SJSA1 (cell line): Measurements from ENCODE around the gene ZNF648. TPM values are rescaled to one million over a fixed set of nuclear protein-coding genes. Genes with fewer than 3 reads are reported as not detected.
"Not testable (repeated sequence)": the region's sequence is repeated elsewhere in the genome, so short reads cannot be mapped to it uniquely, and the experiment has no call there.

Source experiments
- DNase-seq, 2 experiments: peaks; one replicate each; pipeline ENCODE4 v3.0.0-alpha.2; 2015 to 2020; ENCODE audit warnings: low spot score in 2 of 2, low read depth in 1 of 2
- H3K27ac ChIP-seq: fragments of 250-450 bp; sonication (Bioruptor Pico); 2 replicates; pipeline ENCODE4 v1.5.1; 2020; ENCODE audit warnings: mild to moderate bottlenecking, moderate library complexity
- H3K27me3 ChIP-seq: fragments of 250-450 bp; sonication (Bioruptor Pico); replicated peaks from 2 replicates; pipeline ENCODE4 v1.5.1; 2020; ENCODE audit warnings: mild to moderate bottlenecking, moderate library complexity
- H3K36me3 ChIP-seq: fragments of 250-450 bp; sonication (Bioruptor Pico); 2 replicates; pipeline ENCODE4 v1.5.1; 2020; ENCODE audit warnings: mild to moderate bottlenecking
- H3K4me1 ChIP-seq: fragments of 250-450 bp; sonication (Bioruptor Pico); replicated peaks from 2 replicates; pipeline ENCODE4 v1.6.1; 2021; ENCODE audit warnings: mild to moderate bottlenecking
- H3K4me3 ChIP-seq: fragments of 250-450 bp; sonication (Bioruptor Pico); 2 replicates; pipeline ENCODE4 v1.5.1; 2020; ENCODE audit warnings: mild to moderate bottlenecking
- H3K9me3 ChIP-seq: fragments of 250-450 bp; sonication (Bioruptor Pico); replicated peaks from 2 replicates; pipeline ENCODE4 v1.5.1; 2020; ENCODE audit warnings: mild to moderate bottlenecking
- total RNA-seq: library from RNA; depleted of rRNA; stranded (reverse); fragments of >200 nt; shearing (Covaris generic); gene quantifications from 2 replicates; pipeline ENCODE4 v1.2.3, GENCODE V29; 2014

The ZNF648 gene
- total RNA-seq, 1 experiment from 2014 or later: not detected

GRCh38 chr1:182060877-182061276 is 635 bp downstream of the ZNF648 start:
- H3K4me1 ChIP-seq: no peaks in the 10 kb centered on the region
- DNase-seq: no peak
- no peaks in the 10 kb centered on the region for H3K9me3 ChIP-seq
- no peaks in the 10 kb centered on the region for H3K36me3 ChIP-seq
- H3K4me3 ChIP-seq: no peak overlapping the region
- no peak overlapping the region for H3K27ac ChIP-seq
- no peaks in the 10 kb centered on the region for H3K27me3 ChIP-seq

GRCh38 chr1:182059936-182060335 is 1.6 kb downstream of the ZNF648 start:
- no peaks in the 10 kb centered on the region for H3K4me1 ChIP-seq
- no peak for DNase-seq
- H3K4me3 ChIP-seq: no peak overlapping the region
- H3K36me3 ChIP-seq: no peaks in the 10 kb centered on the region
- H3K27me3 ChIP-seq: no peaks in the 10 kb centered on the region
- H3K27ac ChIP-seq: no peak overlapping the region
- H3K9me3 ChIP-seq: no peaks in the 10 kb centered on the region

GRCh38 chr1:182056601-182057366 is 4.7 kb downstream of the ZNF648 start:
- no peak overlapping the region for H3K27ac ChIP-seq
- DNase-seq: no peak
- no peaks in the 10 kb centered on the region for H3K4me1 ChIP-seq
- H3K27me3 ChIP-seq: no peaks in the 10 kb centered on the region
- H3K9me3 ChIP-seq: no peaks in the 10 kb centered on the region
- no peak overlapping the region for H3K4me3 ChIP-seq
- H3K36me3 ChIP-seq: no peaks in the 10 kb centered on the region

DNA sequence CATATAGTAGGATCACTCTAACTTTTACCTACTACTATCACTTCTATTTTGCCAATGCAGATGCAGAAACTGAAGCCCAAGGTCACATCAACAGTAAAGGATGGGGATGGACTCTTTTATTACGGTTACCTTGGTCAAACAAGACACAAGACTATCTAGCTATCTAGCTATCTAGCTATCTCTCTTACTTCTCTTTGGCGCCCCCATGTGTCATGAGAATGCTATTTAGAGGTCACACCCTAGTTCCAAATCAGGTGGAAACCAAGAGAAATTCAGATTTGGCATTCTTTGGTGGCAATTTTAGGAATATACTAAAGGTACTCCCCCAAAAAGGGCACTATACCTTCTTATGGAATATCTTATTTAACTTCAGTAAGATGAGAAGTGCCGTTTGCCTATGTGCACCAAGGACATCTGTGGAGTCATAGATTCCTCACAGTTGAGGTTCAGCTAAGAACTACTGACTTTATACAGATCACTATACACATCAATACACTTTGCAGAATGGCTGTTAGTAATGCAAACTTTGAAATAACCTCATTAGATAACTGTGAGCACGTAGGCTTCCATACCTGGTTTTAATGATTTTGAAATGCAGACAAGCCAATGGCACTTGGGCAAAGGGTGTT is 6.7 kb downstream of the ZNF648 start:
- peak in 1 of 2 experiments; percentile 7 for DNase-seq
- no peaks in the 10 kb centered on the region for H3K9me3 ChIP-seq
- H3K36me3 ChIP-seq: no peaks in the 10 kb centered on the region
- H3K4me1 ChIP-seq: no peaks in the 10 kb centered on the region
- H3K27me3 ChIP-seq: no peaks in the 10 kb centered on the region
- H3K4me3 ChIP-seq: no peak overlapping the region
- no peak overlapping the region for H3K27ac ChIP-seq

DNA sequence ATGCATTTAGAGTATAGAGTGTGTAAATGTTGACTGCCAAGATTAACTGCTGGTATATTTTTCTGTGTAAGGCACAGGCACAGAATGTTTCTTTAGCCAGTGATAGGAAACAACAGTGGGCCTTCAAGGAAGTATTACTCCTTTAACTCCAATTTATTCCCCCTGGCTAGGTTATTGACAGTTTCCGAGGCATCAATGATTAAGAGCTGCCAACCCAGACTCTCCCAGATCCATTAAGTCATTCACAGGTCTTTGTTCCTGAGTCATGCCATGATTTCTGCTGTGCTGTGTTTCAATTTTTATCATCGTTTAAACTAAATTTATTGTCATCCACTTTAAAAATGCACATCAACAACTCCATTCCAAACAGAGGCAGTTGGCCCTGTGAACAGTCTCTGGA is 9.2 kb downstream of the ZNF648 start:
- no peak for DNase-seq
- Histone ChIP-seq H3K9me3 (no peaks in the 10 kb centered on the region), H3K4me3 (no peak overlapping the region)

DNA sequence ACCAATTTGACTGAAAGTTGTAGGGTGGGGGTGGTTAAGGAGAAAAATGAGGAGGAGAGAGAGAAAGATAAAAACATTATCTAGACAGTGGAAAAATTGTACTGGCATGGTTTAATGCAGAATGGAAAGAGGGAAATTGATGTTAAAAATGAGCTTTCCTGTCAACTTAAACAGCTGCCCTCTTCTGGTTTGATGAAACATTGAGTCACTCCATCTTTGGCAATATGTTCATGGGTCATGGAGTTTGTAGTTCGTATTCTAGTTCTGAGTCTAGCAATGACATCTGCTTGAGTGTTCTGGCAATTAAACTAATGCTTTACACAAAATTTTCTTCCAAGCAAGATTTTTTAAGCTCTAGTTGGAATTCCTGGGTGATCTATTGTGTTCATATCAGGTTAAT is 9.6 kb downstream of the ZNF648 start:
- no peaks in the 10 kb centered on the region for H3K27me3 ChIP-seq
- H3K27ac ChIP-seq: no peak overlapping the region
- H3K4me1 ChIP-seq: no peaks in the 10 kb centered on the region
- no peak overlapping the region for H3K4me3 ChIP-seq
- no peak for DNase-seq
- H3K9me3 ChIP-seq: no peaks in the 10 kb centered on the region
- H3K36me3 ChIP-seq: no peaks in the 10 kb centered on the region

More for the DNA sequence above, 9.2 kb downstream of the ZNF648 start:
- H3K27me3 ChIP-seq: no peaks in the 10 kb centered on the region
- H3K4me1 ChIP-seq: no peaks in the 10 kb centered on the region
- H3K36me3 ChIP-seq: no peaks in the 10 kb centered on the region
- H3K27ac ChIP-seq: no peak overlapping the region

- Histone ChIP-seq H3K9me3 (no peaks in the 10 kb centered on the region), H3K27me3 (no peaks in the 10 kb centered on the region), H3K4me1 (no peaks in the 10 kb centered on the region), H3K27ac (no peak overlapping the region), H3K4me3 (no peak overlapping the region), H3K36me3 (no peaks in the 10 kb centered on the region)
- DNase-seq: no peak
Observed at GRCh38 chr1:182050481-182051448, 10.7 kb downstream of the ZNF648 start.

DNA sequence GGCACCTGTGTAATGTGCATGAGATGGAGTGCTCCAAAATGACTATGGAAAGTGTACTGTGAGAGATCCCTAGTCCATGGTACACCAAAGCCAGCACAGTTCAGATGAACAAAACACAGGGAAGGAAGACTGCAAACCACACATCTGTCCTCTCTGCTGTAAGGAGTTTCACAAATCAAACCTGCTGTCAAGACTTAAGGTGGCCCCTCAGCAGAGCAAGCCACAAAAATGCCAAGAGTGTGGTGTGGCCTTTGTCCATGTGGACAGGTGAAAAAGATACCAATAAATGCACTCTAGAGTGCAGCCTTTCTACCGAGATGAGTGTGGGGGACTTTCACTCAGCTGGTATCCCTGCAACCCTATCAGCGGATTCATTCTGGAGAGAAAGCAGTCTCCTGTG is 12.9 kb downstream of the ZNF648 start:
- Histone ChIP-seq H3K36me3 (no peaks in the 10 kb centered on the region), H3K4me1 (no peaks in the 10 kb centered on the region), H3K9me3 (0 out of 2 replicates have a peak, but pooled peaks cover 2% of the 10 kb centered on the region), H3K4me3 (no peak overlapping the region), H3K27ac (no peak overlapping the region), H3K27me3 (no peaks in the 10 kb centered on the region)
- no peak for DNase-seq

DNA sequence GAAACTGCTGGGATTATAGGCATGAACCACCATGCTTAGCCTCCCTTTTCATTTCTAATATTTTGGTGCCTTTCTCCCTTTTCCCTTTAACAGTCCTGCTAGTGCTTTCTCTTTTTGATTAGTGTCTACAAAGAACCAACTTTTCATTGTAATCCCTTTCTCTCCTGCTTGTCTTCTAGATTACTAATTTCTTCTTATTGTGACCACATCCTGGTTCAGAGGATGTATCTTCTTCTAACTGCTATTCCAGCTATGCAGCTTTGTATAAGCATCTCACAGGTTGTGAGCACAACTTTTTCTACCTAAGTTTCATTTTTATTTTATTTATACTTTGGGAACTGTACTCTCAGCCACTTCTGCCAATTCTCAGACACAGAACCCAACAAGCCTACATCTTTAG is 14.7 kb downstream of the ZNF648 start:
- H3K27ac ChIP-seq: no peak overlapping the region
- 0 out of 2 replicates have a peak, but pooled peaks cover 3% of the 10 kb centered on the region for H3K9me3 ChIP-seq
- no peaks in the 10 kb centered on the region for H3K36me3 ChIP-seq
- H3K27me3 ChIP-seq: no peaks in the 10 kb centered on the region
- no peaks in the 10 kb centered on the region for H3K4me1 ChIP-seq
- H3K4me3 ChIP-seq: no peak overlapping the region
- no peak for DNase-seq

DNA sequence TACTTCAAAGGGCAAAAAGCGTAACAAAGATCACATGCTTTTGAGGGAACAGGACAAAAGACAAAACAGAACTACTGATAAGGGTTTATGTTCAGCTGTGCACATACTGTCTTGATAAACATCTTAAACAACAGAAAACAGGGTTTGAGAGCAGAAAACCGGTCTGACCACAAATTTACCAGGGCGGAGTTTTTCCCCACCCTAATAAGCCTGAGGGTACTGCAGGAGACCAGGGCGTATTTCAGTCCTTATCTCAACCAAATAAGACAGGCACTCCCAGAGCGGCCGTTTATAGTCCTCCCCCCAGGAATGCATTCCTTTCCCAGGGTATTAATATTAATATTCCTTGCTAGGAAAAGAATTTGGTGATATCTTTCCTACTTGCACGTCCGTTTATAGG is 16.0 kb downstream of the ZNF648 start:
- H3K4me1 ChIP-seq, H3K9me3 ChIP-seq, H3K36me3 ChIP-seq, H3K27ac ChIP-seq, DNase-seq, H3K4me3 ChIP-seq, H3K27me3 ChIP-seq: not testable (repeated sequence)

GRCh38 chr1:182041615-182042014 is 19.9 kb downstream of the ZNF648 start:
- Histone ChIP-seq H3K36me3 (no peaks in the 10 kb centered on the region), H3K4me3 (no peak overlapping the region), H3K4me1 (no peaks in the 10 kb centered on the region), H3K9me3 (peaks cover 6% of the 10 kb centered on the region; the same call in 1 of the 2 replicates), H3K27me3 (no peaks in the 10 kb centered on the region), H3K27ac (no peak overlapping the region)
- DNase-seq: no peak

- Histone ChIP-seq H3K4me3 (no peak overlapping the region), H3K4me1 (no peaks in the 10 kb centered on the region), H3K9me3 (peaks cover 3% of the 10 kb centered on the region; the same call in 1 of the 2 replicates), H3K36me3 (no peaks in the 10 kb centered on the region), H3K27ac (no peak overlapping the region), H3K27me3 (no peaks in the 10 kb centered on the region)
- DNase-seq: no peak
Observed at GRCh38 chr1:182038220-182038619, 23.3 kb downstream of the ZNF648 start.

GRCh38 chr1:182035097-182035770 is 26.3 kb downstream of the ZNF648 start:
- Histone ChIP-seq H3K36me3 (no peaks in the 10 kb centered on the region), H3K4me3 (no peak overlapping the region), H3K27me3 (no peaks in the 10 kb centered on the region), H3K27ac (no peak overlapping the region), H3K9me3 (peaks cover 3% of the 10 kb centered on the region; the same call in 1 of the 2 replicates), H3K4me1 (no peaks in the 10 kb centered on the region)
- no peak for DNase-seq
